Measurements from ENCODE around the gene AFDN.

AFDN gene

GRCh38 chr6:168002804-168003203 lies 176.1 kb downstream of the AFDN start:
- H3K4me3 ChIP-seq (ENCODE audit: insufficient read depth, low read length, poor library complexity, severe bottlenecking) = no peak overlapping the region
- no peaks in the 10 kb centered on the region for H4K20me1 ChIP-seq (ENCODE audit: low read depth, low read length)
- H3K9me3 ChIP-seq (ENCODE audit: insufficient read depth, low read length) = no peaks in the 10 kb centered on the region
- H3K9me2 ChIP-seq (replicated peaks; ENCODE audit: insufficient read depth, low read length) = no peaks in the 10 kb centered on the region
- TF ChIP-seq, protein P1, sequence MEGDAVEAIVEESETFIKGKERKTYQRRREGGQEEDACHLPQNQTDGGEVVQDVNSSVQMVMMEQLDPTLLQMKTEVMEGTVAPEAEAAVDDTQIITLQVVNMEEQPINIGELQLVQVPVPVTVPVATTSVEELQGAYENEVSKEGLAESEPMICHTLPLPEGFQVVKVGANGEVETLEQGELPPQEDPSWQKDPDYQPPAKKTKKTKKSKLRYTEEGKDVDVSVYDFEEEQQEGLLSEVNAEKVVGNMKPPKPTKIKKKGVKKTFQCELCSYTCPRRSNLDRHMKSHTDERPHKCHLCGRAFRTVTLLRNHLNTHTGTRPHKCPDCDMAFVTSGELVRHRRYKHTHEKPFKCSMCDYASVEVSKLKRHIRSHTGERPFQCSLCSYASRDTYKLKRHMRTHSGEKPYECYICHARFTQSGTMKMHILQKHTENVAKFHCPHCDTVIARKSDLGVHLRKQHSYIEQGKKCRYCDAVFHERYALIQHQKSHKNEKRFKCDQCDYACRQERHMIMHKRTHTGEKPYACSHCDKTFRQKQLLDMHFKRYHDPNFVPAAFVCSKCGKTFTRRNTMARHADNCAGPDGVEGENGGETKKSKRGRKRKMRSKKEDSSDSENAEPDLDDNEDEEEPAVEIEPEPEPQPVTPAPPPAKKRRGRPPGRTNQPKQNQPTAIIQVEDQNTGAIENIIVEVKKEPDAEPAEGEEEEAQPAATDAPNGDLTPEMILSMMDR (IDR thresholded peaks at IDR 0.05; ENCODE audit: insufficient read depth, low read length, poor library complexity, severe bottlenecking) = no peak
- no peak for TF ChIP-seq EZH2phosphoT487 (conservative IDR thresholded peaks at IDR 0.05; ENCODE audit: low read length)
- no peaks in the 10 kb centered on the region for H3K36me3 ChIP-seq (ENCODE audit: low read length)
- no peak overlapping the region for H3K27ac ChIP-seq (ENCODE audit: low read depth, low read length)
- H3K79me2 ChIP-seq (ENCODE audit: insufficient read depth, low read length) = no peaks in the 10 kb centered on the region
- no peak overlapping the region for H3K4me2 ChIP-seq (ENCODE audit: low read depth, low read length, poor library complexity, severe bottlenecking)
- no peak overlapping the region for H2AFZ ChIP-seq (ENCODE audit: low read depth, low read length, severe bottlenecking)
- H3F3A ChIP-seq (ENCODE audit: insufficient read depth) = no peaks in the 10 kb centered on the region
- H3K27me3 ChIP-seq (ENCODE audit: low read length) = no peaks in the 10 kb centered on the region
- no peak overlapping the region for H3K9ac ChIP-seq (ENCODE audit: low read length)

- Histone ChIP-seq H2AFZ (ENCODE audit: low read depth, low read length, severe bottlenecking) (no peak overlapping the region), H3K27me3 (ENCODE audit: low read length) (no peaks in the 10 kb centered on the region)
- TF ChIP-seq, protein P1 (IDR thresholded peaks at IDR 0.05; ENCODE audit: insufficient read depth, low read length, poor library complexity, severe bottlenecking) = no peak
- no peak for TF ChIP-seq EZH2phosphoT487 (conservative IDR thresholded peaks at IDR 0.05; ENCODE audit: low read length)
Measured at GRCh38 chr6:168004023-168004422, 177.3 kb downstream of the AFDN start.

DNA sequence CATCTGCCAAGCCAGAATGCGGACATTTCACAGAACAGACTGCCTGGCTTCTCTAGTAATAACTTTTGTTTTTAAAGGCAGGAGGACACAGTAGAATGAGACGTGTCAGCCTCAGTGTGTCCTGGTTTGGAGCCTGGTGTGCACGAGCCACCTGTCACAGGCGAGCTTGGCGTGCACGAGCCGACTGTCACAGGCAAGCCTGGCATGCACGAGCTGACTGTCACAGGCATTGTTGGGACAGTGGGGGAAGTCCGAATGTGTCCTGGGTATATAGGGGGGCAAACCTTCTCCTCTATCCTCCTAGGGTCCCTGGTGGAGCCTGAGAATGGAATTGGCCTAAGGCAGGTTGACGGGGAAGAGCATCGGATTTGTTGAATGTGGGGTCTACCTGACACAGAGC lies 178.2 kb downstream of the AFDN start:
- no peak overlapping the region for H3K4me2 ChIP-seq (ENCODE audit: low read depth, low read length, poor library complexity, severe bottlenecking)
- no peaks in the 10 kb centered on the region for H3K9me2 ChIP-seq (replicated peaks; ENCODE audit: insufficient read depth, low read length)
- no peak for TF ChIP-seq EZH2phosphoT487 (conservative IDR thresholded peaks at IDR 0.05; ENCODE audit: low read length)
- TF ChIP-seq, protein P1 (IDR thresholded peaks at IDR 0.05; ENCODE audit: insufficient read depth, low read length, poor library complexity, severe bottlenecking) = no peak
- no peak overlapping the region for H3K9ac ChIP-seq (ENCODE audit: low read length)
- no peak overlapping the region for H3K27ac ChIP-seq (ENCODE audit: low read depth, low read length)
- H3K79me2 ChIP-seq (ENCODE audit: insufficient read depth, low read length) = no peaks in the 10 kb centered on the region
- no peaks in the 10 kb centered on the region for H3K9me3 ChIP-seq (ENCODE audit: insufficient read depth, low read length)
- H3F3A ChIP-seq (ENCODE audit: insufficient read depth) = no peaks in the 10 kb centered on the region
- H2AFZ ChIP-seq (ENCODE audit: low read depth, low read length, severe bottlenecking) = no peak overlapping the region
- H4K20me1 ChIP-seq (ENCODE audit: low read depth, low read length) = no peaks in the 10 kb centered on the region
- no peak overlapping the region for H3K4me3 ChIP-seq (ENCODE audit: insufficient read depth, low read length, poor library complexity, severe bottlenecking)
- H3K36me3 ChIP-seq (ENCODE audit: low read length) = no peaks in the 10 kb centered on the region
- no peaks in the 10 kb centered on the region for H3K27me3 ChIP-seq (ENCODE audit: low read length)

More at GRCh38 chr6:168004023-168004422, 177.3 kb downstream of the AFDN start:
- Histone ChIP-seq H3K9me3 (ENCODE audit: insufficient read depth, low read length) (no peaks in the 10 kb centered on the region), H3K4me2 (ENCODE audit: low read depth, low read length, poor library complexity, severe bottlenecking) (no peak overlapping the region), H3K9ac (ENCODE audit: low read length) (no peak overlapping the region), H3K9me2 (replicated peaks; ENCODE audit: insufficient read depth, low read length) (no peaks in the 10 kb centered on the region), H3K4me3 (ENCODE audit: insufficient read depth, low read length, poor library complexity, severe bottlenecking) (no peak overlapping the region), H3F3A (ENCODE audit: insufficient read depth) (no peaks in the 10 kb centered on the region), H4K20me1 (ENCODE audit: low read depth, low read length) (no peaks in the 10 kb centered on the region), H3K36me3 (ENCODE audit: low read length) (no peaks in the 10 kb centered on the region), H3K79me2 (ENCODE audit: insufficient read depth, low read length) (no peaks in the 10 kb centered on the region), H3K27ac (ENCODE audit: low read depth, low read length) (no peak overlapping the region)

Data from SU-DHL-6 (cell line).